Measurements from ENCODE around the gene ARHGEF11.

DNA sequence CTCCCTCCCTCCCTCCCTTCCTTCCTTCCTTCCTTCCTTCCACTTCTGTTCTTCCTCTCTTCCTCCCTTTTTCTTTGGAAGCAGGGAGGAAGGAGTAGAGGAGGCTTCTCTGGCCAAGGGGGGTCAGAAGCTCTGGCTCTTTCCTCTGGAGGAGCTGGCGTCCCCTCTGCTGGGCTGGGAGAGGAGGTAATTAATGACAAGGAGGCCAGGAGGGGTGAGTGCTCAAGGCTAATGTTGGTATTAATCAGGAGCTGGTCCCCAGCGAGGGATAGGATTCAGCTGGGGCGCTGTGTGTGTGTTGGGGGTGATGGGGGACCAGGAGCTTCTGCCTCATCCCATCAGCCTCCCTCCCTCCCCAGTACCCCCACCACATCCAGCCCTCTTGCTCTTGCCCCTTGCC, 158.2 kb downstream of the ARHGEF11 start:
- TF ChIP-seq, protein P1, sequence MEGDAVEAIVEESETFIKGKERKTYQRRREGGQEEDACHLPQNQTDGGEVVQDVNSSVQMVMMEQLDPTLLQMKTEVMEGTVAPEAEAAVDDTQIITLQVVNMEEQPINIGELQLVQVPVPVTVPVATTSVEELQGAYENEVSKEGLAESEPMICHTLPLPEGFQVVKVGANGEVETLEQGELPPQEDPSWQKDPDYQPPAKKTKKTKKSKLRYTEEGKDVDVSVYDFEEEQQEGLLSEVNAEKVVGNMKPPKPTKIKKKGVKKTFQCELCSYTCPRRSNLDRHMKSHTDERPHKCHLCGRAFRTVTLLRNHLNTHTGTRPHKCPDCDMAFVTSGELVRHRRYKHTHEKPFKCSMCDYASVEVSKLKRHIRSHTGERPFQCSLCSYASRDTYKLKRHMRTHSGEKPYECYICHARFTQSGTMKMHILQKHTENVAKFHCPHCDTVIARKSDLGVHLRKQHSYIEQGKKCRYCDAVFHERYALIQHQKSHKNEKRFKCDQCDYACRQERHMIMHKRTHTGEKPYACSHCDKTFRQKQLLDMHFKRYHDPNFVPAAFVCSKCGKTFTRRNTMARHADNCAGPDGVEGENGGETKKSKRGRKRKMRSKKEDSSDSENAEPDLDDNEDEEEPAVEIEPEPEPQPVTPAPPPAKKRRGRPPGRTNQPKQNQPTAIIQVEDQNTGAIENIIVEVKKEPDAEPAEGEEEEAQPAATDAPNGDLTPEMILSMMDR (IDR thresholded peaks at IDR 0.05; ENCODE audit: poor library complexity), result no peak
- TF ChIP-seq EZH2 (IDR thresholded peaks at IDR 0.05; ENCODE audit: borderline replicate concordance), result no peak

Measured in hepatocyte (in vitro differentiated cells).